CD4-positive, alpha-beta T cell (primary cell): ENCODE measurements around the gene RUSF1. TPM values are rescaled to one million over a fixed set of nuclear protein-coding genes. Genes with fewer than 3 reads are reported as not detected.
A peak's percentile ranks its signal among the peaks of the same experiment; 100 is the strongest.

Experiments
- ATAC-seq: fragments of 200-7000 bp; cut with Tn5 transposase; one replicate; pipeline ENCODE4 v1.10.0; 2022; ENCODE audit warnings: mild to moderate bottlenecking; ENCODE audit not compliant: poor library complexity
- CTCF ChIA-PET: fragments of 350-600 bp; sonication (Branson Sonifier 250); formaldehyde crosslinking; loops from one replicate; lab custom pipeline; 2021; ENCODE audit warnings: antibody characterized with exemption, inconsistent platforms; lab: Charles Lee
- POLR2A ChIA-PET: fragments of 350-600 bp; sonication (Branson Sonifier 250); formaldehyde crosslinking; loops from one replicate; lab custom pipeline; 2021; ENCODE audit warnings: antibody characterized with exemption, inconsistent platforms; lab: Charles Lee
- DNase-seq, 14 experiments: peaks; one replicate each; pipeline ENCODE4 v3.0.0-alpha.2; 2013 to 2020; ENCODE audit warnings: mixed read lengths in 2 of 14
- H3K27ac ChIP-seq, 2 donors: one replicate each; pipeline versions ENCODE4 v1.5.1 to v1.7.0; 2013; ENCODE audit warnings: low read length in 2 of 2, low read depth in 1 of 2, mild to moderate bottlenecking in 1 of 2
- H3K27me3 ChIP-seq, 2 experiments: 1 replicate in 1 of 2; 2 replicates in 1 of 2; pipeline versions ENCODE4 v1.6.1 to v1.7.0; 2013; ENCODE audit warnings: low read length in 2 of 2, control low read depth in 1 of 2, mild to moderate bottlenecking in 1 of 2, moderate library complexity in 1 of 2; ENCODE audit not compliant: insufficient read depth in 2 of 2, control insufficient read depth in 1 of 2
- H3K36me3 ChIP-seq: one replicate; pipeline ENCODE4 v1.6.1; 2013; ENCODE audit warnings: low read length, control low read depth; ENCODE audit not compliant: insufficient read depth
- H3K4me1 ChIP-seq: one replicate; pipeline ENCODE4 v1.6.1; 2013; ENCODE audit warnings: low read length, control low read depth; ENCODE audit not compliant: insufficient read depth
- H3K4me3 ChIP-seq: one replicate; pipeline ENCODE4 v1.5.1; 2013; ENCODE audit warnings: mild to moderate bottlenecking, low read length, moderate library complexity
- H3K9me3 ChIP-seq, 2 experiments: 1 replicate in 1 of 2; 2 replicates in 1 of 2; pipeline versions ENCODE4 v1.6.1 to v1.7.0; 2013; ENCODE audit warnings: low read length in 2 of 2, mild to moderate bottlenecking in 2 of 2, control low read depth in 1 of 2, moderate library complexity in 1 of 2; ENCODE audit not compliant: control insufficient read depth in 1 of 2, insufficient read depth in 1 of 2
- H3K27ac Mint-ChIP-seq: one replicate; pipeline ENCODE4 v1.8.0; 2020; ENCODE audit warnings: mixed read lengths
- H3K27me3 Mint-ChIP-seq: one replicate; pipeline ENCODE4 v1.8.0; 2021; ENCODE audit warnings: mixed read lengths
- H3K36me3 Mint-ChIP-seq: one replicate; pipeline ENCODE4 v1.8.0; 2021; ENCODE audit warnings: low read depth, mixed read lengths
- H3K4me1 Mint-ChIP-seq: one replicate; pipeline ENCODE4 v1.8.0; 2021; ENCODE audit warnings: low read depth, mixed read lengths
- H3K4me3 Mint-ChIP-seq: one replicate; pipeline ENCODE4 v1.8.0; 2020; ENCODE audit warnings: mild to moderate bottlenecking, mixed read lengths
- H3K9me3 Mint-ChIP-seq: one replicate; pipeline ENCODE4 v1.8.0; 2020; ENCODE audit warnings: mixed read lengths
- CTCF ChIP-seq: fragments of 200-600 bp; IDR thresholded peaks from one replicate; pipeline ENCODE4 v1.8.0; 2022; ENCODE audit warnings: antibody characterized with exemption, mild to moderate bottlenecking
- intact Hi-C, 2 experiments: fragments of 100-400 bp; cut with DNase I in 1 of 2; cut with micrococcal nuclease in 1 of 2; formaldehyde crosslinking; loops; one replicate each; pipeline versions ENCODE4 v1.15.1 to v1.9.0; 2023 to 2025; cut with DNase I, micrococcal nuclease
- total RNA-seq, 174 experiments: library from RNA in 2 of 174; stranded (reverse) in 2 of 174; gene quantifications; one replicate each; pipeline ENCODE4 v1.2.3 and lab custom pipeline; 2021 to 2026

RUSF1 gene
- total RNA-seq, 2 experiments from 2014 or later: 69.2 to 73.2 TPM

GRCh38 chr16:31456988-31457360, 51.2 kb downstream of the RUSF1 start:
- peaks cover 11% of the 10 kb centered on the region for H3K36me3 Mint-ChIP-seq

GRCh38 chr16:31455601-31456314, 52.4 kb downstream of the RUSF1 start:
- H3K36me3 ChIP-seq: peaks cover 5% of the 10 kb centered on the region
- intact Hi-C loops: loop anchor here (5.0 kb wide), 2 partner anchors 242 to 412 kb away; no protein-coding TSS in a partner anchor
- TF ChIP-seq CTCF: no peak
- H3K4me3 ChIP-seq: no peak overlapping the region
- Mint-ChIP-seq H3K27ac (peak overlapping the region; percentile 98), H3K4me1 (peaks cover 56% of the 10 kb centered on the region), H3K9me3 (no peaks in the 10 kb centered on the region), H3K36me3 (peaks cover 11% of the 10 kb centered on the region), H3K27me3 (no peaks in the 10 kb centered on the region), H3K4me3 (peak overlapping the region; percentile 51)
- peaks cover 0 to 6% of the 10 kb centered on the region in 2 experiments for H3K9me3 ChIP-seq
- CTCF ChIA-PET: interaction anchor here (0.7 to 6.2 kb wide), 4 partner anchors 13 to 413 kb away, joined by 3 to 27 read pairs (median 6); partner anchors contain the start of gene ZNF843
- H3K27me3 ChIP-seq: no peaks in the 10 kb centered on the region
- peak overlapping the region in 1 of 2 donors; percentile 24 for H3K27ac ChIP-seq
- DNase-seq: peak in 5 of 14 experiments; percentile 25 to 60 (median 36)
- H3K4me1 ChIP-seq: peaks cover 57% of the 10 kb centered on the region
- POLR2A ChIA-PET: interaction anchor here (1.0 to 1.3 kb wide), 3 partner anchors 13 to 382 kb away, joined by 3 read pairs; partner anchors contain the start of genes ZNF646, ZNF668 and ZNF843
- ATAC-seq: no peak

More at GRCh38 chr16:31456988-31457360, 51.2 kb downstream of the RUSF1 start:
- H3K9me3 ChIP-seq: peaks cover 0 to 6% of the 10 kb centered on the region in 2 experiments
- no peak for TF ChIP-seq CTCF
- DNase-seq: peak in 1 of 14 experiments; percentile 27
- peaks cover 7% of the 10 kb centered on the region for H3K36me3 ChIP-seq
- H3K27me3 ChIP-seq: no peaks in the 10 kb centered on the region
- ATAC-seq: no peak
- no peak overlapping the region for H3K4me3 Mint-ChIP-seq
- CTCF ChIA-PET: interaction anchor here (1.1 to 6.2 kb wide), 3 partner anchors 14 to 412 kb away, joined by 3 to 27 read pairs (median 7); partner anchors contain the start of gene ZNF843
- H3K27me3 Mint-ChIP-seq: no peaks in the 10 kb centered on the region
- peaks cover 57% of the 10 kb centered on the region for H3K4me1 Mint-ChIP-seq
- peaks cover 61% of the 10 kb centered on the region for H3K4me1 ChIP-seq
- POLR2A ChIA-PET: interaction anchor here (0.9 to 4.4 kb wide), 5 partner anchors 20 to 412 kb away, joined by 3 to 69 read pairs (median 27); partner anchors contain the start of genes FUS and RUSF1
- H3K27ac Mint-ChIP-seq: peak overlapping the region; percentile 98
- no peaks in the 10 kb centered on the region for H3K9me3 Mint-ChIP-seq
- H3K27ac ChIP-seq: no peak overlapping the region
- H3K4me3 ChIP-seq: no peak overlapping the region
- intact Hi-C loops: loop anchor here (5.0 kb wide), 2 partner anchors 240 to 410 kb away; no protein-coding TSS in a partner anchor

- intact Hi-C loops: no loop called here
- ChIA-PET POLR2A (no interaction called here), CTCF (no interaction called here)
- Mint-ChIP-seq H3K4me3 (no peak overlapping the region), H3K36me3 (peaks cover 5% of the 10 kb centered on the region), H3K4me1 (peaks cover 40% of the 10 kb centered on the region), H3K9me3 (no peaks in the 10 kb centered on the region), H3K27ac (peak overlapping the region; percentile 8), H3K27me3 (no peaks in the 10 kb centered on the region)
- H3K27ac ChIP-seq: no peak overlapping the region
- H3K4me3 ChIP-seq: no peak overlapping the region
- TF ChIP-seq CTCF: no peak
- H3K36me3 ChIP-seq: peaks cover 5% of the 10 kb centered on the region
- peak in 2 of 14 experiments; percentile 52 to 67 for DNase-seq
- peaks cover 43% of the 10 kb centered on the region for H3K4me1 ChIP-seq
- peaks cover 0 to 6% of the 10 kb centered on the region in 2 experiments for H3K9me3 ChIP-seq
- ATAC-seq: no peak
- no peaks in the 10 kb centered on the region for H3K27me3 ChIP-seq
Measured at GRCh38 chr16:31453255-31454204, 54.7 kb downstream of the RUSF1 start.
